Hematopoietic multipotent progenitor cell (in vitro differentiated cells): ENCODE measurements around the gene ARHGAP44. TPM values are rescaled to one million over a fixed set of nuclear protein-coding genes. Genes with fewer than 3 reads are reported as not detected.
"Not testable (repeated sequence)": the region's sequence is repeated elsewhere in the genome, so short reads cannot be mapped to it uniquely, and the experiment has no call there.

Experiments used
- DNase-seq, 3 donors: peaks; one replicate each; pipeline ENCODE4 v3.0.0-alpha.2; 2011 to 2015; ENCODE audit warnings: low read depth in 2 of 3, low spot score in 2 of 3
- total RNA-seq: library from RNA; depleted of rRNA; stranded (reverse); fragments of >200 nt; gene quantifications from one replicate; pipeline ENCODE4 v1.2.3, GENCODE V29; 2012

ARHGAP44 gene
- total RNA-seq, 1 donor: 0.27 TPM

DNA sequence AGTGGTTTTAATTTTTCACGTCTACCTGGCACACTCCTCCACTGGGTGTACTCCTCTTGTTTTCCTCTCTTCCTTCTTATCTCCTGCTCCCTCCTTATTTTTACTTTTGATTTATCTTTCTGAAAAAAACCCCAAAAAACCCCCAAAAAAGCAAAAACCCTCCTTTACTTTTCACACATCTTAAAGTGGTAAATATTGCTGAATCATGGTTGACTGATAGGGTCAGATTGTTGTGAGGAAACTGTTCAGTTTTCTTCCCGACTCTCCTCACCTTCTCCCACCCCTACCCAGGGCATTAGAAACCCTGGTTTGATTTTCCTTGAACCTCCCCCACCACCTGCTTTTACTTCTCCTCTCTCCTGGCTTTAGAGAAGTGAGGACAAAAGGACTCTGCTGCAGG lies 25.4 kb downstream of the ARHGAP44 start:
- no peak for DNase-seq

DNA sequence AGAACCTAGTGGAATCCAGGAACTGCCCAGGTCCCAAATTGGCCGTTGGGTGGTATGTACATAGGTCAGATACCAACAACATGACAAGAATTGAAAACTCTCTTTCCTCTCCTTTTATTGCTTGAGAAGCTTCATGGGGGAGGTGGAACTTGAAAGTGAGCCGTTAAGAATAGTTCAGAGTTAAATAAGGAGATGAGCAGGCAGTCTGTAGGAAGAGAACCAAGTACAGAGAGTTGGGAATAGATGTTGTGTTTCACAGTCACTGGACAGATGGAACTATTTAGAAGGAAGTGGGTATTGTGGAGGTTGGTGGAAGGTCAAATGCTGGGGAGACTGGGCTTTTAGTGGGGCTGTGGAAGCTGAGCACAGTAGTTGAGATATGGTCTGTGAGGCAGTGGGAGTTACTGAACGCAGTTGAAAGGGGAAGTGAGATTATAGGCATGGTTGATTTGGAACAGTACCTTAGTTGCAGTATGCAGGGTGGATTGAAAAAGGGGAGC lies 26.4 kb downstream of the ARHGAP44 start:
- DNase-seq: no peak

DNA sequence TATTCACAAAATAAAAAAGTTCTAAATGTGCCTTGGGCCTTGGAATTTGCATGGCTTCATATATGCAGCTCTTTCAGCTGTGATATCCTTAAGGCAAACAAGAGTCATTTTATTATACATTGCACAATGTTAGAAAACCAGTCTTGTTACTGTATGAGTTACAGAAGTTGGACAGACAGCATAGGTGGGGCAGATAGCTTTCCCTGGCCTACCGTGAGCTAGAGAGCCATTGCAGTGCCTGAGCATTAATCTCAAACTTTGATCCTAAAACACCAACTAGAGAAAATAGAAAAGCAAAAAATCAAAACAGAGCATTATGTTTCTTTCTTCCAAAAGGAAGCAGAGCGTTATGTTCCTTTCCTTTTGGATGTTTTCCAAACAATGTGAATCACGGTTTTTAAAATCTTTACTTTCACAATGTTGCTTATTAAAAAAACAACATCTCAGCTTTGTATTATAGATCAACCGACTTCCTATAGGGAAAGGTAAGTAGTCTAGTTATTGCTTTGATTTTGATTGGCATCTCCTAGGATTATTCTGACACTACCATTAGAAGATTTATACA lies 32.2 kb downstream of the ARHGAP44 start:
- no peak for DNase-seq

DNA sequence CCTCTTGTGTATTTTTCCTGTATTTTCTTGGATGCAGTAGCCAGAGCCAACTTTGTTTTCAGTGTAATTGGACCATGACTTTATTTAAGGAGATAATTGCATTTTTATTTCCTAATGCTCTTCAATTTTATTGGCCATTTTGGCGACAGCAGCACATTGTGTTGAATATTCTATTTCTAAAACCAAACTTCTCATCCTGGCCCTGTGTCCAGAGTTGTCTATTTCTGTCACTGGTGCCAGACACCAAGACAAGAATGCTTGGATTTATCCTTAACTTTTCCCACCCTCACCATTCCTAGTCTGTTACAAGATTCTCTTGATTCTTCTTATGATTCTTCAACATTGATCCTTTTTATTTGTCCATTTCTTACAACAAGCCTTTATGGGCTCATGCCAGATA lies 37.1 kb downstream of the ARHGAP44 start:
- no peak for DNase-seq

- no peak for DNase-seq
These were observed 41.5 kb downstream of the ARHGAP44 start for GRCh38 chr17:12830777-12831247.

DNA sequence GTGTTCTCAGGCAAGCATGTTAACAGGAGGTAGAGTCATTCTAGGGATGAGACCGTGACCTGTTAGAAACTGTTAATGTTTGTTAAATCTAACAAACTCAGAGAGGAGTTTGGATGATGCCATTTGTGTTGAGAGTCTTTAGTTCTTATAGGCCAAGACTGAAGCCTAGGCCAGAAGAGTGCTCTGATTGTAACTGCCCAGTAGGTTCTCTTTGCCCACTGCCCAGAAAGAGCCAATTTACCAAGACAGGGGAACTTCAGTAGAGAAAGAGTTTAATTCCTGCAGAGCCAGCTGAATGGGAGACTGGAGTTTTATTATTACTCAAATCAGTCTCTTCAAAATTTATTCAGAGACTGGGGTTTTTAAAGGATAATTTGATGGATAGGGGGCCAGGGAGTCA lies 42.5 kb downstream of the ARHGAP44 start:
- no peak for DNase-seq

DNA sequence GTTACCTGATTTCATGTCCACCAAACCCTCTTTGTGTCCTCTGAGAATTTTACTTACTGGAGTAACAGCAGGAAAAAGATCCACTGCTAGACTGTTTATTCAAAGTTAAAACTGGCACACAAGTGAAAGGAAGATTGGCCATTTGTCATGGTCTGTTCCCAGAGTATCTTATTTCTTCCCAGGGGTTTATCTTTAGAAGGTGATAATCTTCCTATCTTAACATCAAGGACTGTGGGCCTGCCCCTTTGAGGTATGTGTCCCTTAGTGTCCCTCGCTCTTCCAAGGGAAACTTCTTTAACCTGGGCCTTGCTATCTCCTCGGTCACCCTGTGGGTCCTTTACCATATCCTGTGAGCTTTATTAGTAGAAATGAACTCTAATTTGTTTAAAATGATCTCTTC lies 49.7 kb downstream of the ARHGAP44 start:
- DNase-seq: no peak

DNA sequence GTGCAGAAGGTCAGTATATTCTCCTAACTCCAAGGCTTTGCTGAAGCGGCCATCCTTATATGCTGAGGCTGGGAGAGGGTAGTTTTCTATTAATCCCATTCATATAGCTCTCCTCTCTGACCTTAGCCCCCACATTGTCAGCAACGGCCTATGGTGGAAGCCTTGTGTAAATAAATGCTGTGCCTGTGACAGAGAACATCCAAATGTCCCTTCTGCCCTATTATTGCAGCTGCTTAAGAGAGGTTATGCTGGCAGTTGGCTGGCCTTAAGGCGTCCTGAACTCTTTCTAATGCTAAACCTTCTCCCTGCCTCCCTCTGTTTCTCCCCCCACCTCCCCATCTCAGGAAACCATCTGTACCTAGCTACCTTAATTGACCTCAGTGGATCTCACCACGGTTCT lies 53.6 kb downstream of the ARHGAP44 start:
- no peak for DNase-seq

DNA sequence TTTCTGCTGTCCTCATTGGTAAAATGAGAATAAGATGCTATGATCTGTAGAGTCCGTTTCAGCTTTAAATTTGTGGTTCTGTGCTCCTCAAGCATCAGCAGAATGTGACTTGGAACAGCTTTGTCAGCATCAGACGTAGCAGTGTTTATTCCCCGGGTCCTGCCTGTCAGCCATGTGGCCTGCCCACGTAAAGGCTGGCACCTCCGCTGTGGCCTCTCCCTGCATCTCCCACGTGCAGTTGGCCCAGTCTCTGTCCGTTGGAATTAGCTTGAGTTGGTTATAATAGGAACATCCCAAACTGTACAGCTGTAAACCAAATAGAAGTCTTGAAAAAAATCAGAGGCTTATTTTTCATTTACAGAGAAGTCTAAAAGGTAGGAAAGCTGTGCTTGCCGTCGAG lies 61.7 kb downstream of the ARHGAP44 start:
- no peak for DNase-seq

GRCh38 chr17:12851901-12852435 lies 62.7 kb downstream of the ARHGAP44 start:
- DNase-seq: no peak

GRCh38 chr17:12853921-12854320 lies 64.6 kb downstream of the ARHGAP44 start:
- DNase-seq: no peak

- no peak for DNase-seq
These were observed 67.1 kb downstream of the ARHGAP44 start for GRCh38 chr17:12856416-12856815.

DNA sequence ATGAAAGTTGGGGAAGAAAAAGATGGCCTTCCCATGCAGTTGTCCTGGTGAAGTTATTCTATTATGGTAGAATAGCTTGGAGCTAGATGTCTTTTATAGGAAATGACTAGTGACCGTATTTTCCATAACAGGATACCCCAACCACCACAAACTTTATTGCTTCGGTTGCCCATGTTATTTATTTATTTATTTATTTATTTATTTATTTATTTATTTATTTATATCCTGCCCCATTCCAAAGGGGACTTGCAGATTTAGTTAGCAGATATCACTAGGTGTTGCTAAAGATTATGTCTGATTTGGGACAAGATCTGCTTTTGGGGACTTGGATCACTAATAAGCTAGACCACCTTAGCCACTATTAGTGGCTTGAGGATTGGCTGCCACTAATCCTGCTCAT lies 68.3 kb downstream of the ARHGAP44 start:
- DNase-seq: no peak

DNA sequence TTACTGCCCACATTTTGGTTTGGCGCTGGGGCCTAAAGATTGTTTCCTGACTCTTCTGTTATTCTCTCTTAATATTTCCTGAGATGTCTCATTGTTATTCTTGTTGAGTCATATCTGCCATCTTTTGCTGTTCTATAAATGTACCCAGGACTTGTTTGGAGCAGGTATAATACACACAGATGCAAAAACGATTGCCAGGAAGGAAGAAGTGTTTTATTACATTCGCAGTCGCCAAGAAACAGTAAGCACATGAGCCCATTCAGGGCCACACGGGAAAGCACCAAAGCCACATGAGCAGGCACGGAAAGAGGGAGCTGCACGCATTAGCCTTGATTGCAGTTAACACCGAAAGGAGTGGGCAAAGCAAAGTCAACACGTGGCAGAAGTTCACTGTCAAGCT lies 70.2 kb downstream of the ARHGAP44 start:
- no peak for DNase-seq

DNA sequence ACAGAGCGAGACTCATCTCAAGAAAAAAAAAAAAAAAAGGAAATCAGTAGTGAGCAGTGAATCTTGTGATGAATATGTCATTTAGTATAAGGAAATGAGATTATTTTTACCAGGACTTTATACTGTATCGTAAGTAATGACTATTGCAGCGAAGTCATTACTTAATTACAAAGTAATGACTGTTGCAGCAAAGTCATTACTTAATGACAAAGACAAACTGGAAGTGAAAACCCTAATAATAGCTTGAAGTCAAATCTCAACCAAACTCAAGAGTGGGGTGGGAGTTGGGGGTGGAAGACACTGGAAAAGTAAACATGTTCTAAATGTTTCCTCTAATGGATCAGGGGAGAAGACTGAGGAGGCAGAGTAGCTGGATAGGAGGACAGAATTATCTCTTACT lies 76.5 kb downstream of the ARHGAP44 start:
- no peak for DNase-seq

- DNase-seq: no peak
These were observed 76.9 kb downstream of the ARHGAP44 start for GRCh38 chr17:12866244-12866643.

- no peak for DNase-seq
These were observed 78.4 kb downstream of the ARHGAP44 start for GRCh38 chr17:12867726-12868125.

DNA sequence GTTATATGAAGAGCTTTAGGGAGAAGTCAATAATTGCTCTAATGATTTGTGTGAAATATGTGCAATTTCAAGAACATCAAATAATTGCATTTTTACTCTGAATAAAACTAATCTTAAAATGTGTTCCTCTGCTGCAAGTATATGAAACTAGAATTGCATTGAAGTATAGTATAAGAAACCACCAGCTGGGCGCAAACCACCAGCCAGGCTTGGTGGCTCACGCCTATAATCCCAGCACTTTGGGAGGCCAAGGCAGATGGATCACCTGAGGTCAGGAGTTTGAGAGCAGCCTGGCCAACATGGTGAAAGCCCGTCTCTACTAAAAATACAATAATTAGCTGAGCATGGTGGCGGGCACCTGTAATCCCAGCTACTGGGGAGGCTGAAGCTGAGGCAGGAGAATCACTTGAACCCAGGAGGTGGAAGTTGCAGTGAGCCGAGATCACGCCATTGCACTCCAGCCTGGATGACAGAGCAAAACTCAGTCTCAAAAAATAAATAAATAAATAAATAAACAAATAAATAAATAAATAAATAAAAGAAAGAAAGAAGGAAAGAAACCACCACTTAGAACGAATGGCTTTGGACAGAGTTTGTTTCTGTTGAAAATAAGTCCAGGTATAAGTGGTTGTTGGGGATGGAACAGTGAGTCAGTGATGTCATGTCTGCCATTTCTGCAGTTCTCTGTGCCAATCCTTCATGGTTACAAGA lies 84.3 kb downstream of the ARHGAP44 start:
- not testable (repeated sequence) for DNase-seq

GRCh38 chr17:12877953-12878669 lies 88.8 kb downstream of the ARHGAP44 start:
- no peak for DNase-seq

GRCh38 chr17:12879096-12879495 lies 89.8 kb downstream of the ARHGAP44 start:
- DNase-seq: not testable (repeated sequence)

DNA sequence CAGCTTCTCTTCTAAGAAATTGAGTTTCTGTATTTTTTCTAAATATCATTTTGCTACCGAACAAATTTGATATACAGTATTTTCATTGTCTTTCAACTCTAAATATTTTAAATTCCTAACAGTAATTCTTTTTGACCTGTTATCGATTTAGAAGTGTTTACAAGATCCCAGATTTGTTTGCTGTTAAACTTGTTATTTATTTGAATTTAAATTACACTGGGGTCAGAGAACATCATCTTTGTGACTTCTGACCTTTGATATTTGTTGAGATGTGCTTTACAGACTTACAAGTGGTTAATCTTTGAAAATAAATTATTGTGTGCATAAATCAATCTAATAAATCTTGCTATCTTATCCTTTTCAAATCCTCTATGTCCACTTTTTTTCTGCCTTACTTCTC lies 94.2 kb downstream of the ARHGAP44 start:
- DNase-seq: no peak
